ENCODE results near the gene DGCR2. TPM values are rescaled to one million over a fixed set of nuclear protein-coding genes. Genes with fewer than 3 reads are reported as not detected.

The DGCR2 gene
- polyA plus RNA-seq, 3 donors, result 66.1 to 84.0 (median 72.6) TPM

- no peak for DNase-seq (ENCODE audit: extremely low read depth in 1 of 11, low read depth in 9 of 11, low spot score in 4 of 11)
Measured at GRCh38 chr22:19118329-19118880, 3.8 kb downstream of the DGCR2 start.

GRCh38 chr22:19117111-19117512, 5.1 kb downstream of the DGCR2 start:
- DNase-seq (ENCODE audit: extremely low read depth in 1 of 11, low read depth in 9 of 11, low spot score in 4 of 11), result no peak

- no peak for DNase-seq (ENCODE audit: extremely low read depth in 1 of 11, low read depth in 9 of 11, low spot score in 4 of 11)
Measured at GRCh38 chr22:19115628-19116027, 6.6 kb downstream of the DGCR2 start.

- DNase-seq (ENCODE audit: extremely low read depth in 1 of 11, low read depth in 9 of 11, low spot score in 4 of 11), result no peak
Measured at GRCh38 chr22:19114984-19115552, 7.1 kb downstream of the DGCR2 start.

- no peak for DNase-seq (ENCODE audit: extremely low read depth in 1 of 11, low read depth in 9 of 11, low spot score in 4 of 11)
Measured at GRCh38 chr22:19113429-19113828, 8.8 kb downstream of the DGCR2 start.

GRCh38 chr22:19111584-19111983, 10.6 kb downstream of the DGCR2 start:
- no peak for DNase-seq (ENCODE audit: extremely low read depth in 1 of 11, low read depth in 9 of 11, low spot score in 4 of 11)

GRCh38 chr22:19111140-19111539, 11.1 kb downstream of the DGCR2 start:
- DNase-seq (ENCODE audit: extremely low read depth in 1 of 11, low read depth in 9 of 11, low spot score in 4 of 11), result no peak

GRCh38 chr22:19110646-19111045, 11.6 kb downstream of the DGCR2 start:
- DNase-seq (ENCODE audit: extremely low read depth in 1 of 11, low read depth in 9 of 11, low spot score in 4 of 11), result no peak

GRCh38 chr22:19110064-19110458, 12.2 kb downstream of the DGCR2 start:
- no peak for DNase-seq (ENCODE audit: extremely low read depth in 1 of 11, low read depth in 9 of 11, low spot score in 4 of 11)

GRCh38 chr22:19109198-19110063, 12.8 kb downstream of the DGCR2 start:
- no peak for DNase-seq (ENCODE audit: extremely low read depth in 1 of 11, low read depth in 9 of 11, low spot score in 4 of 11)

- DNase-seq (ENCODE audit: extremely low read depth in 1 of 11, low read depth in 9 of 11, low spot score in 4 of 11), result no peak
Measured at GRCh38 chr22:19108807-19109197, 13.4 kb downstream of the DGCR2 start.

GRCh38 chr22:19107730-19108074, 14.5 kb downstream of the DGCR2 start:
- DNase-seq (ENCODE audit: extremely low read depth in 1 of 11, low read depth in 9 of 11, low spot score in 4 of 11), result no peak

GRCh38 chr22:19106886-19107729, 15.1 kb downstream of the DGCR2 start:
- DNase-seq (ENCODE audit: extremely low read depth in 1 of 11, low read depth in 9 of 11, low spot score in 4 of 11), result no peak

GRCh38 chr22:19105867-19106802, 16.1 kb downstream of the DGCR2 start:
- no peak for DNase-seq (ENCODE audit: extremely low read depth in 1 of 11, low read depth in 9 of 11, low spot score in 4 of 11)

- DNase-seq (ENCODE audit: extremely low read depth in 1 of 11, low read depth in 9 of 11, low spot score in 4 of 11), result no peak
Measured at GRCh38 chr22:19105456-19105855, 16.8 kb downstream of the DGCR2 start.

GRCh38 chr22:19103880-19104821, 18.1 kb downstream of the DGCR2 start:
- DNase-seq (ENCODE audit: extremely low read depth in 1 of 11, low read depth in 9 of 11, low spot score in 4 of 11), result no peak

- no peak for DNase-seq (ENCODE audit: extremely low read depth in 1 of 11, low read depth in 9 of 11, low spot score in 4 of 11)
Measured at GRCh38 chr22:19098157-19098556, 24.1 kb downstream of the DGCR2 start.

- no peak for DNase-seq (ENCODE audit: extremely low read depth in 1 of 11, low read depth in 9 of 11, low spot score in 4 of 11)
Measured at GRCh38 chr22:19097518-19097917, 24.7 kb downstream of the DGCR2 start.

All from renal cortex interstitium (tissue), 11 donors.